Inferior parietal cortex (tissue), 1 donor: Measurements from ENCODE around the gene LPXN.
A peak's percentile ranks its signal among the peaks of the same experiment; 100 is the strongest.
"Not testable (repeated sequence)": the region's sequence is repeated elsewhere in the genome, so short reads cannot be mapped to it uniquely, and the experiment has no call there.

Source experiments
- DNase-seq: peaks from one replicate; pipeline ENCODE4 v3.0.0-alpha.2; 2016; ENCODE audit errors: extremely low spot score

The LPXN gene

DNA sequence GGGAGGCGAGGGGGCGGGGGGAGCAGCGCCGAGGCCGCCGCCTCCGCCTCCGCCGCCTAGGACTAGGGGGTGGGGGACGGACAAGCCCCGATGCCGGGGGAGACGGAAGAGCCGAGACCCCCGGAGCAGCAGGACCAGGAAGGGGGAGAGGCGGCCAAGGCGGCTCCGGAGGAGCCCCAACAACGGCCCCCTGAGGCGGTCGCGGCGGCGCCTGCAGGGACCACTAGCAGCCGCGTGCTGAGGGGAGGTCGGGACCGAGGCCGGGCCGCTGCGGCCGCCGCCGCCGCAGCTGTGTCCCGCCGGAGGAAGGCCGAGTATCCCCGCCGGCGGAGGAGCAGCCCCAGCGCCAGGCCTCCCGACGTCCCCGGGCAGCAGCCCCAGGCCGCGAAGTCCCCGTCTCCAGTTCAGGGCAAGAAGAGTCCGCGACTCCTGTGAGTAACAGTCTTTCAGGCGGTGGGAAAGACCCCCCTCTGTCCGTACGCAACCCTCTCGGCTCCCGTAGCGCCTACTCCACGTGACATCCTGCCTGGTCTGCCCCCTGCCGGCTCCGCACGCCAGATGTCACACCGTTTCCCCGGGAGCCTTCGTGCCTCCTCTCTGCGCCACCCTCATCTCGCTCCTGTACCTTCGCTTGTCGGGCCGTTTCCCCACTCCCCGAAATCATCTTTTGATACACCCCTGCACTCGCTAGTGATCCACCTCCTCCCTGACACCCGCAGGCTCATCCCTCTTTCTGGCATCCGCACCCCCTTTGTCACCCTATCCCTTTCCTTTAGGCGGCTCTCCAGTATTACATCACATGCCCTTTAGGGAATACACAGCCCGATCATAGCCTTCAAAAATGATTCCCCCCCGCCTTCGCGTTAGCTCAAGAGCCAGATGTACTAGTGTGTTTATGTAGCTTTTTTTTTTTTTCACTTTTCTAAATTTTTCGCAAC is 3.8 kb upstream of the LPXN start:
- DNase-seq, result peak; percentile 94

DNA sequence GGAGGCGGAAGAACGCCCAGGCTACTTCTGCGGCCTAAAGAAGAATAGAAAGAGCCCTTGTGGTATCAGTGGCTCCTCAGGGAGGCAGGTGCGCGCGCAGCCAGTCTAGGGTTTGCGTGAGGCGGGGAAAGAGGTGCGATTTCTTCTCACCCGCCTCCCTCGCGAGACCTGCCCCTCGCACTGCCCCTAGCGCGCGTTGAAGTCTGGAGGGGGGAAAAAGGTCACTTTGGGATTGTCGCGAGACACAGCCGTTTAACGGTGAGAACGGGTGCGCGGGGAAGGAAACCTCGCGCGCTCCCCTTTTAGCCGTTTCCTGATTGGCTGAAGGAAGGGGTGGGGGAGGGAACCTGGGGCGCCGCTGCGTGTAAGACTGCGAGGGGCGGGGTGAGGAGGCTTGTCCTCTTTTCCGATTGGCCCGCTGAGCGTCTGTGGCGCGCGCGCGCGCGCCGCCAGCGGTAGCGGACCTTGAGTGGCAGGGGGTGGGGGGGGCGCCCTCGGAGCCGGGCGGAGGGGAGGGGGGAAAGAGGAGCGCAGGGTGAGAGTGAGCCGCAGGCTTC is 3.1 kb upstream of the LPXN start, which contains the start of gene ZFP91:
Gene ZFP91, plus strand, starts transcription at position 429 of the 557 bp plus-strand sequence. CDS start 219 bp downstream, outside the sequence.
- peak; percentile 92 for DNase-seq

DNA sequence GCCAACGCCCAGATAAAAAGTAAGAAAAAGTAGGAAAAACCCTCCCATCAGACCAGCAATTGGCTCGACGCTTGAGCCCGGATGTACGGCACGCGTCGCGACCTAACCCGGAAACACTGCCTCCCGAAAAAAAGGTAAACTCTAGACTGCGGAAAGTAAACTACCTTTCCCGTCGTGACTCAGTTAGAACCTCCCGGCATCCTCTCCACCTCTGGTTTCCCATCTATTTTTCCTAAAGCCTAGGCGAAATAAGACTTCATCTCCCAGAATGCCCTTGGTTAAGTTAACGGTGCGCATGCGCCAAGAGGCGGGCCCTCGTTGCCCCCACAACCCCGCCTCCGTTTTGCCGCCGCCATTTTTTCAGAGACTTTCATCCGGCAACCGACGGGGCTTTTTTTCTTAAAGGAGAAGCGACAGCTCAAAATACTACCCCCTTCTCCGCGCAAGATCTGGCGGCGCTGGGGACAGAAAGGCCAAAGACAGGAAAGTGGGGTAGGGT is 2.5 kb upstream of the LPXN start:
- peak; percentile 99 for DNase-seq

DNA sequence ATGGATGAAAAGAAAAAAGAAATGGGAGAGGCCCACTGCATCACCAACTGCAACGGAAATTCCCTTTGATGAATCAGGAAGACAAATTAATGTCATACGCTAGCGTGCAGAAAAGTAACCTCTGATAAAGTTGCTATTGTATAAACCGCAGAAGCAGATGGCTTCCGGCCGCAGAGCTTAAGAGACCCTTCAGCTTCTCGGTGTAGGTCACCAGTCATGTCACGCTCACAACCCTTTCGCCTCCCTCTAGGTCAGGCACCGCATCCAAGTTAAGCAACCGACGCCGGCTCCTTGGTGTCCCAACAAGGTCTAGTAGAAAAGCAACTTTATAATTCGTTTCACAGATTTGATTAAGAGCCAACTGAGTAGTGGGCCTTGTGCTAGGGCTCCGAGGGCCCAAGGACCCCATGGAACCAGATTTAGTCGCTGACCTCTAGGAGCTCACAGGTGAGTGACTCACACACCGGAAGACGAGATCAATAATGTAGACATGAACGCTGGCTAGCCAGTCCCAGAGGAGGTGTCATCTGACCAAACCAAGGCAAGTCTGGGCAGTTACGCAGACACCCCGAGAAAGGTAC is 2.0 kb upstream of the LPXN start:
- DNase-seq, result peak; percentile 45

GRCh38 chr11:58576887-58577471 is 1.3 kb upstream of the LPXN start:
- DNase-seq, result peak; percentile 63

DNA sequence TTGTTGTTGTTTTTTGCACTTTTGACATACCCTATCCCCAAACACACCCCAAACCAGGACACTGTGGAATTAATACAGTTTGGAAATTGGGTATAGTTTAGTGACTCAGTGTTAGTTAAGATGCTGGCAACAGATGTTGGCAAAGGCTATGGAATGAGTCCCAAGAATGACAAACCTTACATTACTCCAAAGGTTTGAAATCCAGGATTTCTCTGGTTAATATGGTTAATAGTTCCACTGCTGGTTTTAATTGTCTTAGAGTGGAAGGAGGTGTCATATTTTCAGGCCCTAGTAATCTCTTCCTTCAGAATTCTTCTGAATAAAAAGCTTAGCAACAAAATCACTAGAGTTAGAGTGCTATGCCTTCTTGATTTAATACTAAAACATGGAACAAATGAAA is 775 bp downstream of the LPXN start:
- DNase-seq, result no peak

DNA sequence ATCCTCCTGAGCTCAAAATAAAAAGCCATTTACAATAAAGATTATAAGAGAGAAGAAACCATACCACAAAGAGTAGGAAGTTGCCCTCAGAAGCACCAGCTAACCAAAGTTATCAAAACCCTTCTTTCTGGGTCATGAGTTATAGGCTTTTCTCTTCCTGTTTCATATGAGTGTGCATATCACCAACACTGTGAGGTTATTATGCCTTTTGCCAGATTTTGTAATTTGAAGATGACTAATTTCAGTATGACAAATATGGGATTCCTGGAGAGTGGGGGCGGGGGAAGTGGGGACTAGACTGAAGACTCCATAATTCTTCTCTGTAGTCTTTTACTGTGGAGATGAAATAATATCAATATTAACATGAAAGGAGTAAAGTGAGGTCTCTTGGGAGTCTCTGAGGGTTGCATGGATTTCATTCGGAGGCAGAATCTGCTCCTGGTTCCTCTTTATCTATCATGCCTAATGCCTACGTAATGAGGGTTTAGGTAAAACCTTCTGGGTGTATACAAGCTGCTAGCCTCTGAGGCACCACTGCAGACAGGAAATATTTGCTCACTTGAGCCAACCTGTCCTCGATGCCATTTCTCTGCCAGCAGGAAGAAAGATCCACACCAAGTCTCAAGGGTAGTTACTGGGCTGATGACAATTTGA is 2.1 kb downstream of the LPXN start:
- no peak for DNase-seq

DNA sequence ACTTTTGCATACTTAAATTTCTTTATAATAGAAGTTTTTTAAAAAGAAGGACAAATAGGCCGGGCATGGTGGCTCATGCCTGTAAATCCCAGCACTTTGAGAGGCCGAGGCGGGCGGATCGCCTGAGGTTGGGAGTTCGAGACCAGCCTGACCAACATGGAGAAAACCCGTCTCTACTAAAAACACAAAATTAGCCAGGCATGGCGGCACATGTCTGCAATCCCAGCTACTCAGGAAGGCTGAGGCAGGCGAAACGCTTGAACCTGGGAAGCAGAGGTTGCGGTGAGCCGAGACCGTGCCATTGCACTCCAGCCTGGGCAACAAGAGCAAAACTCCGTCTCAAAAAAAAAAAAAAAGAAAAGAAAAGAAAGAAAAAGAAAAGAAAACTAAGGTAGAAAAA is 2.8 kb downstream of the LPXN start:
- not testable (repeated sequence) for DNase-seq

GRCh38 chr11:58567889-58568512 is 7.7 kb downstream of the LPXN start:
- DNase-seq, result peak; percentile 69

- DNase-seq, result no peak
Measured at GRCh38 chr11:58564231-58564630, 11.4 kb downstream of the LPXN start.

GRCh38 chr11:58562375-58562800 is 13.3 kb downstream of the LPXN start:
- DNase-seq, result no peak

DNA sequence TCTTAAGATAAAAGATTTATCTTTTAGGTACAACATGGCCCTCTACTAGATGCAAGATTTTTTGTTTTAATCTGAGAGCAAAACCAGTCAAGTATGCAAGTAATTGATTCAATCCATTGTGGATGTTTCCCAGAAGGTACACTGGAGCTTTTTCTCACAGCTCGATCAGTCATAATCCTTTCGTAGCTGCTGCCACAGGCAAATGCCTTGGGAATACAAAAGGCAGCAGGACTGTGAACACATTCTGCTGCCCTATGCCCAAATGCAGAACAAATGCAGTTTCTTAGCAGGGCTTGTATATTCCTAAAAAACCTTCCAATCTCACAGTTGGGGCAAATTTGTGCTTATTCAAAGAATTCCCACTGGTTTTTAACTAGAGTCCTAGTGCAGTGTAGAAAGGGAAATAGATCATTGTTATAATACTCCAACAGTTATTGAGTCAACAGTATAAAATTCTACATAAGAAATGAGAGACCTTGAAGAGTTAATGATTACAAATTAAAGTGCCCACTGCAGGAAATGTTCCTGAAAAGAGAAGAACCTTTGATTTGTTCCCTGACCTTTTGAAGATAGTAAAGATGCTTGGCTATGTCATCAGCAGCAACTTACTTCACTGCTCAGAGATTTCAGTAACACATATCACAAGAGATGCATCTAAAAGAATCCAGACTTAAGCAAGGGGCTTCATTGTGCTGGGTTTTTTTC is 14.1 kb downstream of the LPXN start:
- DNase-seq, result no peak

DNA sequence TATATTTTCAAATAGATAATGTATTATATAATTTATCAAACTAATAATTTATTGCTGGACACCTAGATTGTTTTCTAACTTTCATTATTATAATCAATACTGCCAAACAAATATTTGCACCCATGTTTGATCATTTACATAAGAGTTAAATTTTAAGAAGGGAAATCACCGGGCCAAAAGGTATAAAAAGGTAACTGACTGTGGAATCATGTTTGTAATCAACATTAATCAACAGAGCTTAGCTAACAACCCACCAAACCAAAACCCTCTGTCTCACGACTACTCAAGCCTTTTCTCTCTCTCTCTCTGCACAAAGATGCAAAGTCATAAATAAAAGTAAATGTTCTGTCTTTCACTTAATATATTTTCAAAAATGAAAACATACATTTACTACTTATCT is 14.8 kb downstream of the LPXN start:
- no peak for DNase-seq

GRCh38 chr11:58549644-58550043 is 26.0 kb downstream of the LPXN start:
- DNase-seq, result no peak

- DNase-seq, result no peak
Measured at GRCh38 chr11:58546841-58547240, 28.8 kb downstream of the LPXN start.

DNA sequence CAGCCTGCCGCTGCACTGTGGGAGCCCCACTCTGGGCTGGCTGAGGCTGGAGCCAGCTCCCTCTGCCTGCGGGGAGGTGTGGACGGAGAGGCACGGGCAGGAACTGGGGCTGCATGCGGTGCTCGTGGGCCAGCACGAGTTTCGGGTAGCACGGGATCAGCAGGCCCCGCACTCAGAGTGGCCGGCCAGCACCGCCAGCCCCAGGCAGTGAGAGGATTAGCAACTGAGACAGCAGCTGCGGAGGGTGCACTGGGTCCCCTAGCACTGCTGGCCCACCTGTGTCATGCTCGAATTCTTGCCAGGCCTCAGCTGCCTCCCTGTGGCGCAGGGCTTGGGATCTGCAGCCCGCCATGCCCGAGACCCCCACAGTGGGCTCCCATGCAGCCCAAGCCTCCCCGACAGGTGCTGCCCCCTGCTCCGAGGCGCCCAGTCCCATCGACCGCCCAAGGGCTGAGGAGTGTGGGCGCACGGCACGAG is 43.8 kb downstream of the LPXN start:
- DNase-seq, result no peak

- DNase-seq, result no peak
Measured at GRCh38 chr11:58530236-58530635, 45.4 kb downstream of the LPXN start.

DNA sequence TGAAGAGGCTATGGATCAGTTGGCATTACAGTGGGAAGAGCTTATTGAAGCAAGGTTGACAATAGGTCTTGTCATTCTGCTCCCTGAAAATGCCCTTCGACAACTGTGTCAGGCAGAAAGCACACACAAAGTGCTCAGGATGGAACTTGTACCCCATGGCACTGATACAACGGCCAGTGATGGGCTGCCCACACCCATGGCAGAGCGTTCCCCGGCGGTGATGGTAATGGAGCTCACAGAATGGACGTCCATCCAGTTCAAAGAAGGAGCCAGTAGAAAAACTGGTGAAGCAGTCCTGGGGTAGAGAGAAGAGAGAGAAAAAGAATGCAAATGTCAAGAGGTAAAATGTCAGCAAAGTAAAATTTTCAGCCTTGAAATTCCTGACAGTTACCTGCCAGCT is 48.2 kb downstream of the LPXN start:
- no peak for DNase-seq

DNA sequence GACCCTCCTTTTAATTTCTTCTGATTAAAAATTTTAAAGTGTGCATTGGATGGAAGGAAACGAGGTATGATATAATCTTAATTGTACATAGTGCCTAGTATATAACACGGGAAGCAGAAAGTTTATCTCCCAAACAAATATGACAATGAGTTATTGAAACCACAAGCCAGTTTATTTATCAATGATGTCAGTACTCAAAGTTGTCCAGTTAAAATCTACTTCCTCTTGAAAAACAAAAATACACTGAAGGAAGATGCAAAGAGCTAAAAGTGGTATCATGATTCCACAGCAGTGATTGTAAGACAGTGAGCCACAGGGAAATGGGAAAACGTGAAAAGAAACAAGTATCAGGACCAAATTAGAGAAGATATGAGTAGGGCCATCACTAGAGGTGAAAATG is 48.9 kb downstream of the LPXN start:
- DNase-seq, result no peak

GRCh38 chr11:58525037-58525614 is 50.5 kb downstream of the LPXN start:
- DNase-seq, result no peak
